Measurements from ENCODE around the gene GGN.

- no peak for TF ChIP-seq ZNF274 (IDR thresholded peaks at IDR 0.05; ENCODE audit: low read depth, low read length)
- no peak for TF ChIP-seq YY1 (IDR thresholded peaks at IDR 0.05; ENCODE audit: insufficient read depth, insufficient read length)
These were observed 5.0 kb upstream of the GGN start for GRCh38 chr19:38392707-38393308.
